K562 (cell line): ENCODE measurements around the gene G6PD. TPM values are rescaled to one million over a fixed set of nuclear protein-coding genes. Genes with fewer than 3 reads are reported as not detected.
A peak's percentile ranks its signal among the peaks of the same experiment; 100 is the strongest.

Source experiments
- BRF1 ChIP-seq: IDR thresholded peaks from 3 replicates; pipeline ENCODE4 v1.6.1; 2011; ENCODE audit warnings: borderline replicate concordance, mild to moderate bottlenecking; ENCODE audit not compliant: insufficient read length; ENCODE audit errors: extremely low read depth
- CHD2 ChIP-seq: IDR thresholded peaks from 2 replicates; pipeline ENCODE4 v1.6.1; 2011; ENCODE audit warnings: low read depth, low read length
- CREB1 ChIP-seq, 2 experiments: sonication (generic) in 1 of 2; formaldehyde crosslinking in 1 of 2; IDR thresholded peaks; 2 replicates each; pipeline versions ENCODE4 v1.6.1 to v1.8.0; 2012 to 2022; ENCODE audit warnings: inconsistent platforms in 1 of 2, mild to moderate bottlenecking in 1 of 2, missing genetic modification reagents in 1 of 2, moderate library complexity in 1 of 2
- EP400 ChIP-seq: fragments of 450-650 bp; IDR thresholded peaks from 2 replicates; pipeline ENCODE4 v1.6.1; 2017; ENCODE audit warnings: antibody characterized with exemption, mild to moderate bottlenecking, moderate library complexity
- ETV1 ChIP-seq: fragments of 450-650 bp; conservative IDR thresholded peaks from 2 replicates; pipeline ENCODE4 v1.6.1; 2016; ENCODE audit warnings: missing genetic modification characterization, control low read depth, low read depth, missing compliant biosample characterization
- FOXK1 ChIP-seq: sonication (generic); formaldehyde crosslinking; IDR thresholded peaks from 2 replicates; pipeline ENCODE4 v1.8.0; 2022; ENCODE audit warnings: missing genetic modification reagents, mild to moderate bottlenecking, borderline replicate concordance
- HCFC1 ChIP-seq: IDR thresholded peaks from 2 replicates; pipeline ENCODE4 v1.6.1; 2012; ENCODE audit warnings: low read depth, low read length, improper control_type of control experiment
- HMGXB4 ChIP-seq: sonication (generic); formaldehyde crosslinking; IDR thresholded peaks from 2 replicates; pipeline ENCODE4 v1.8.1; 2023; ENCODE audit warnings: mild to moderate bottlenecking, missing genetic modification reagents
- IFI16 ChIP-seq: fragments of 250-450 bp; sonication (Bioruptor Pico); IDR thresholded peaks from 2 replicates; pipeline ENCODE4 v2.1.2; 2022; ENCODE audit warnings: mild to moderate bottlenecking, inconsistent platforms
- SMAD2 ChIP-seq: fragments of 150-350 bp; IDR thresholded peaks from 2 replicates; pipeline ENCODE4 v1.6.1; 2014; ENCODE audit warnings: low read depth, mild to moderate bottlenecking, low read length
- SMAD4 ChIP-seq: fragments of 250-450 bp; sonication (Bioruptor Pico); conservative IDR thresholded peaks from 2 replicates; pipeline ENCODE4 v1.8.0; 2021; ENCODE audit warnings: inconsistent platforms, mild to moderate bottlenecking, moderate library complexity
- ZBTB7A ChIP-seq: IDR thresholded peaks from 2 replicates; pipeline ENCODE4 v1.6.1; 2011; ENCODE audit warnings: low read depth, mild to moderate bottlenecking, low read length, moderate library complexity, borderline replicate concordance; ENCODE audit not compliant: control insufficient read depth
- ZNF263 ChIP-seq: sonication (generic); formaldehyde crosslinking; IDR thresholded peaks from 2 replicates; pipeline ENCODE4 v1.8.0; 2022; ENCODE audit warnings: mild to moderate bottlenecking, missing genetic modification reagents, borderline replicate concordance
- ZNF740 ChIP-seq, 3 experiments: fragments of 200-800 bp in 1 of 3; sonication (Bioruptor generic) in 1 of 3; sonication (generic) in 1 of 3; formaldehyde crosslinking in 1 of 3; IDR thresholded peaks; 2 replicates each; pipeline versions ENCODE4 v1.6.1 to v1.8.0; 2016 to 2022; ENCODE audit warnings: mild to moderate bottlenecking in 2 of 3, missing compliant biosample characterization in 2 of 3, missing genetic modification characterization in 2 of 3, missing genetic modification reagents in 1 of 3
- polyA plus RNA-seq, 8 experiments: library from polyadenylated mRNA; depleted of rRNA in 4 of 8; stranded (reverse) in 5 of 8; unstranded in 3 of 8; fragments of >200 nt; fragmentation: Nextera tagmentation in 2 of 8; fragmentation: Illumina TruSeq in 1 of 8; extraction: Ambion mirVana in 2 of 8; extraction: Trizol in 1 of 8; gene quantifications; 2 replicates each; pipeline versions ENCODE4 v1.2.1 to v1.2.3, GENCODE V29; 2011 to 2014; ENCODE audit warnings: inconsistent platforms in 1 of 8, missing spikeins in 1 of 8
- total RNA-seq, 7 experiments: library from RNA; depleted of rRNA in 6 of 7; stranded (reverse); fragments of >200 nt in 6 of 7; fragmentation: Illumina TruSeq in 2 of 7; extraction: Trizol in 2 of 7; gene quantifications; 2 replicates each; pipeline versions ENCODE4 v1.2.1 to v1.2.3, GENCODE V29; 2011 to 2021; ENCODE audit warnings: low replicate concordance in 1 of 7
- TF ChIP-seq, protein P1 (sequence below): sonication (generic); formaldehyde crosslinking; IDR thresholded peaks from 2 replicates; pipeline ENCODE4 v1.8.0; 2022; ENCODE audit warnings: missing genetic modification reagents, mild to moderate bottlenecking, moderate library complexity, borderline replicate concordance
- TF ChIP-seq, protein P2 (sequence below): fragments of 450-650 bp; IDR thresholded peaks from 2 replicates; pipeline ENCODE4 v1.7.1; 2018; ENCODE audit warnings: mild to moderate bottlenecking, low read depth; ENCODE audit not compliant: partially characterized antibody
- TF ChIP-seq, protein P3 (sequence below): fragments of 250-450 bp; sonication (Bioruptor Pico); IDR thresholded peaks from 2 replicates; pipeline ENCODE4 v1.8.0; 2021; ENCODE audit warnings: moderate library complexity, mild to moderate bottlenecking, inconsistent platforms

The G6PD gene
- total and polyA plus RNA-seq, 9 of the 15 experiments (the other 6 are each of a cell fraction or from before 2014, with no cell fraction given), result 2.9 to 222 (median 66.4) TPM

GRCh38 chrX:154547245-154548027, 790 bp upstream of the G6PD start, which contains the start of gene IKBKG (continued):
- TF ChIP-seq, protein P1, sequence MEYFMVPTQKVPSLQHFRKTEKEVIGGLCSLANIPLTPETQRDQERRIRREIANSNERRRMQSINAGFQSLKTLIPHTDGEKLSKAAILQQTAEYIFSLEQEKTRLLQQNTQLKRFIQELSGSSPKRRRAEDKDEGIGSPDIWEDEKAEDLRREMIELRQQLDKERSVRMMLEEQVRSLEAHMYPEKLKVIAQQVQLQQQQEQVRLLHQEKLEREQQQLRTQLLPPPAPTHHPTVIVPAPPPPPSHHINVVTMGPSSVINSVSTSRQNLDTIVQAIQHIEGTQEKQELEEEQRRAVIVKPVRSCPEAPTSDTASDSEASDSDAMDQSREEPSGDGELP (CRISPR knock-in tag), result peak; percentile 57; the same call in 1 of the 2 replicates
- TF ChIP-seq HMGXB4 (CRISPR knock-in tag) (no peak), FOXK1 (CRISPR knock-in tag) (no peak), SMAD4 (peak; percentile 76), HCFC1 (peak; percentile 69), ETV1 (peak; percentile 75), ZNF740 (CRISPR knock-in tag; IDR thresholded peaks at IDR 0.05) (no peak; the same call in 1 of the 2 replicates), ZNF740 (tag; IDR thresholded peaks at IDR 0.05) (no peak), CHD2 (peak; percentile 84), ZBTB7A (no peak; the same call in 1 of the 2 replicates), CREB1 (IDR thresholded peaks at IDR 0.05) (peak; percentile 75), CREB1 (CRISPR knock-in tag; IDR thresholded peaks at IDR 0.05) (peak; percentile 52; the same call in 1 of the 2 replicates), IFI16 (no peak), EP400 (no peak), BRF1 (no peak), SMAD2 (no peak), ZNF263 (peak; percentile 56; the same call in 1 of the 2 replicates)
- TF ChIP-seq, protein P2, sequence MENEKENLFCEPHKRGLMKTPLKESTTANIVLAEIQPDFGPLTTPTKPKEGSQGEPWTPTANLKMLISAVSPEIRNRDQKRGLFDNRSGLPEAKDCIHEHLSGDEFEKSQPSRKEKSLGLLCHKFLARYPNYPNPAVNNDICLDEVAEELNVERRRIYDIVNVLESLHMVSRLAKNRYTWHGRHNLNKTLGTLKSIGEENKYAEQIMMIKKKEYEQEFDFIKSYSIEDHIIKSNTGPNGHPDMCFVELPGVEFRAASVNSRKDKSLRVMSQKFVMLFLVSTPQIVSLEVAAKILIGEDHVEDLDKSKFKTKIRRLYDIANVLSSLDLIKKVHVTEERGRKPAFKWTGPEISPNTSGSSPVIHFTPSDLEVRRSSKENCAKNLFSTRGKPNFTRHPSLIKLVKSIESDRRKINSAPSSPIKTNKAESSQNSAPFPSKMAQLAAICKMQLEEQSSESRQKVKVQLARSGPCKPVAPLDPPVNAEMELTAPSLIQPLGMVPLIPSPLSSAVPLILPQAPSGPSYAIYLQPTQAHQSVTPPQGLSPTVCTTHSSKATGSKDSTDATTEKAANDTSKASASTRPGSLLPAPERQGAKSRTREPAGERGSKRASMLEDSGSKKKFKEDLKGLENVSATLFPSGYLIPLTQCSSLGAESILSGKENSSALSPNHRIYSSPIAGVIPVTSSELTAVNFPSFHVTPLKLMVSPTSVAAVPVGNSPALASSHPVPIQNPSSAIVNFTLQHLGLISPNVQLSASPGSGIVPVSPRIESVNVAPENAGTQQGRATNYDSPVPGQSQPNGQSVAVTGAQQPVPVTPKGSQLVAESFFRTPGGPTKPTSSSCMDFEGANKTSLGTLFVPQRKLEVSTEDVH, result peak; percentile 98
- TF ChIP-seq, protein P3, sequence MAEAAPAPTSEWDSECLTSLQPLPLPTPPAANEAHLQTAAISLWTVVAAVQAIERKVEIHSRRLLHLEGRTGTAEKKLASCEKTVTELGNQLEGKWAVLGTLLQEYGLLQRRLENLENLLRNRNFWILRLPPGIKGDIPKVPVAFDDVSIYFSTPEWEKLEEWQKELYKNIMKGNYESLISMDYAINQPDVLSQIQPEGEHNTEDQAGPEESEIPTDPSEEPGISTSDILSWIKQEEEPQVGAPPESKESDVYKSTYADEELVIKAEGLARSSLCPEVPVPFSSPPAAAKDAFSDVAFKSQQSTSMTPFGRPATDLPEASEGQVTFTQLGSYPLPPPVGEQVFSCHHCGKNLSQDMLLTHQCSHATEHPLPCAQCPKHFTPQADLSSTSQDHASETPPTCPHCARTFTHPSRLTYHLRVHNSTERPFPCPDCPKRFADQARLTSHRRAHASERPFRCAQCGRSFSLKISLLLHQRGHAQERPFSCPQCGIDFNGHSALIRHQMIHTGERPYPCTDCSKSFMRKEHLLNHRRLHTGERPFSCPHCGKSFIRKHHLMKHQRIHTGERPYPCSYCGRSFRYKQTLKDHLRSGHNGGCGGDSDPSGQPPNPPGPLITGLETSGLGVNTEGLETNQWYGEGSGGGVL (CRISPR knock-in tag), result no peak
